ENCODE measurements around the gene PROC. TPM values are rescaled to one million over a fixed set of nuclear protein-coding genes. Genes with fewer than 3 reads are reported as not detected.

The PROC gene
- total RNA-seq, 1 experiment from 2014 or later: 6.4 TPM

DNA sequence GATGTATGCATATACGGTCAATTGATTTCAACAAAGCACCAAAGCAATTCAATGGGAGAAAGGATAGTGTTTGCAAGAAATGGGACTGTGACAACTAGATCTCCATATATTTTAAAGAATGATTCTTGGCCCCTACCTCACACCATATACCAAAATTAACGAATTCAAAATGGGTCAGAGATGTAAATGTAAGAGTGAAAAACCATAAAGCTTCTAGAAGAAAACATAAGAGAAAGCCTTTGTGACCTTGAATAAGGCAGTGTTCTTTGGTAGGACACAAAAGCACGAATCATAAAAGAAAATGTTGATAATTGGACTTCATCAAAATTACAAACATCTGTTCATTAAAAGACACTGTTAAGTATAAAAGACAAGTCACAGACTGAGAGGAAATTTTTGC lies 5.0 kb upstream of the PROC start:
- H3K27ac Mint-ChIP-seq (ENCODE audit: unreplicated experiment): no peak overlapping the region
- ChIA-PET POLR2A (no interaction called here), CTCF (no interaction called here)
- TF ChIP-seq, protein P1, sequence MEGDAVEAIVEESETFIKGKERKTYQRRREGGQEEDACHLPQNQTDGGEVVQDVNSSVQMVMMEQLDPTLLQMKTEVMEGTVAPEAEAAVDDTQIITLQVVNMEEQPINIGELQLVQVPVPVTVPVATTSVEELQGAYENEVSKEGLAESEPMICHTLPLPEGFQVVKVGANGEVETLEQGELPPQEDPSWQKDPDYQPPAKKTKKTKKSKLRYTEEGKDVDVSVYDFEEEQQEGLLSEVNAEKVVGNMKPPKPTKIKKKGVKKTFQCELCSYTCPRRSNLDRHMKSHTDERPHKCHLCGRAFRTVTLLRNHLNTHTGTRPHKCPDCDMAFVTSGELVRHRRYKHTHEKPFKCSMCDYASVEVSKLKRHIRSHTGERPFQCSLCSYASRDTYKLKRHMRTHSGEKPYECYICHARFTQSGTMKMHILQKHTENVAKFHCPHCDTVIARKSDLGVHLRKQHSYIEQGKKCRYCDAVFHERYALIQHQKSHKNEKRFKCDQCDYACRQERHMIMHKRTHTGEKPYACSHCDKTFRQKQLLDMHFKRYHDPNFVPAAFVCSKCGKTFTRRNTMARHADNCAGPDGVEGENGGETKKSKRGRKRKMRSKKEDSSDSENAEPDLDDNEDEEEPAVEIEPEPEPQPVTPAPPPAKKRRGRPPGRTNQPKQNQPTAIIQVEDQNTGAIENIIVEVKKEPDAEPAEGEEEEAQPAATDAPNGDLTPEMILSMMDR (IDR thresholded peaks at IDR 0.05; ENCODE audit: insufficient read depth in 1 of 2, low read depth in 1 of 2, low read length in 1 of 2, severe bottlenecking in 1 of 2, unreplicated experiment in 1 of 2): no peak
- intact Hi-C loops (cut with micrococcal nuclease; ENCODE audit: unreplicated experiment): no loop called here
- no peak overlapping the region for H3K4me3 Mint-ChIP-seq (ENCODE audit: unreplicated experiment)
- no peaks in the 10 kb centered on the region for H3K27me3 Mint-ChIP-seq (ENCODE audit: insufficient read depth, unreplicated experiment)
- no TSS peak for BruUV-seq (replicated peaks)
- peaks cover 47% of the 10 kb centered on the region for H3K4me1 Mint-ChIP-seq (ENCODE audit: low read depth, unreplicated experiment)
- DNase-seq: no peak
- H3K9me3 ChIP-seq: peaks cover 11% of the 10 kb centered on the region
- peaks cover 42% of the 10 kb centered on the region for H3K4me1 ChIP-seq
- H3K36me3 Mint-ChIP-seq (ENCODE audit: insufficient read depth, unreplicated experiment): peaks cover 6% of the 10 kb centered on the region
- peaks cover 11% of the 10 kb centered on the region for H3K9me3 Mint-ChIP-seq (ENCODE audit: unreplicated experiment)
- H3K36me3 ChIP-seq (ENCODE audit: control insufficient read depth, insufficient read depth, low read length): no peaks in the 10 kb centered on the region; the same call in 1 of the 2 replicates
- no peak overlapping the region for H3K4me3 ChIP-seq (ENCODE audit: low read depth, low read length)
- H3K27me3 ChIP-seq (replicated peaks; ENCODE audit: control insufficient read depth, insufficient read depth, low read length): no peaks in the 10 kb centered on the region

DNA sequence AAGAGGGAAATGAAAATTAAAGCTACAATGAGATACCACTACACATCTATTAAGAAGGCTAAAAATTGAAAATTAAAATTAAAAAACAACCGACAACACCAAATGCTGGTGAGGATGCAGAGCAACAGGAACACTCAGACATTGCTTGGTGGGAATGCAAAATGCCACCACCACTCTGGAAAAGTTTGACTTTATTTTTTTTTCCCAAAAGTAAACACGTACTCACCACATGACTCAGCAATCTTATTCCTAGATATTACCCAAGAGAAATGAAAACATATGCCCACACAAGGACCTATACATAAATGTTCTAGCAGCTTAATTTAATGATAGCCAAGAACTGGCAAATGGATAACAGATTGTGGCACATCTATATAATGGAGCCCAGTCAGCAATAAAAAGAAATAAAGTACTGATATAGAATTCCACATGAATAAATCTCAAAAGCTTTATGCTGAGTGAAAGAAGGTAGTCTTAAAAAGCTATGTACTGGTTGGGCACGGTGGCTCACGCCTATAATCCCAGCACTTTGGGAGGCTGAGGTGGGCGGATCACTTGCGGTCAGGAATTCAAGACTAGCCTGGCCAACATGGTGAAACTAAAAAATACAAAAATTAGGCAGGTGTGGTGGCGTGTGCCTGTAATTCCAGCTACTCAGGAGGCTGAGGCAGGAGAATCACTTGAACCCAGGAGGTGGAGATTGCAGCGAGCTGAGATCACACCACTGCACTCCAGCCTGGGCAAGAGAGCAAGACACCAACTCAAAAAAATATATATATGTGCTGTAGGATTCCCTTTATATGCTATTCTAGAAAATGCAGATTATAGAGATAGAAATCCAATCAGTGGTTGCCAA lies 4.2 kb upstream of the PROC start:
- Histone ChIP-seq H3K36me3 (ENCODE audit: control insufficient read depth, insufficient read depth, low read length) (no peaks in the 10 kb centered on the region; the same call in 1 of the 2 replicates), H3K27me3 (replicated peaks; ENCODE audit: control insufficient read depth, insufficient read depth, low read length) (no peaks in the 10 kb centered on the region), H3K9me3 (peaks cover 11% of the 10 kb centered on the region), H3K4me1 (peaks cover 42% of the 10 kb centered on the region), H3K4me3 (ENCODE audit: low read depth, low read length) (no peak overlapping the region)
- POLR2A ChIA-PET: no interaction called here
- no TSS peak for BruUV-seq (replicated peaks)
- intact Hi-C loops (cut with micrococcal nuclease; ENCODE audit: unreplicated experiment): no loop called here
- Mint-ChIP-seq H3K4me3 (ENCODE audit: unreplicated experiment) (no peak overlapping the region), H3K27ac (ENCODE audit: unreplicated experiment) (no peak overlapping the region), H3K4me1 (ENCODE audit: low read depth, unreplicated experiment) (peaks cover 47% of the 10 kb centered on the region), H3K9me3 (ENCODE audit: unreplicated experiment) (peaks cover 11% of the 10 kb centered on the region), H3K27me3 (ENCODE audit: insufficient read depth, unreplicated experiment) (no peaks in the 10 kb centered on the region), H3K36me3 (ENCODE audit: insufficient read depth, unreplicated experiment) (peaks cover 6% of the 10 kb centered on the region)
- DNase-seq: no peak
- TF ChIP-seq, protein P1 (IDR thresholded peaks at IDR 0.05; ENCODE audit: insufficient read depth in 1 of 2, low read depth in 1 of 2, low read length in 1 of 2, severe bottlenecking in 1 of 2, unreplicated experiment in 1 of 2): no peak
- CTCF ChIA-PET: interaction anchor here (1.8 kb wide), 1 partner anchor 65 kb away, joined by 4 read pairs; no protein-coding TSS in a partner anchor

DNA sequence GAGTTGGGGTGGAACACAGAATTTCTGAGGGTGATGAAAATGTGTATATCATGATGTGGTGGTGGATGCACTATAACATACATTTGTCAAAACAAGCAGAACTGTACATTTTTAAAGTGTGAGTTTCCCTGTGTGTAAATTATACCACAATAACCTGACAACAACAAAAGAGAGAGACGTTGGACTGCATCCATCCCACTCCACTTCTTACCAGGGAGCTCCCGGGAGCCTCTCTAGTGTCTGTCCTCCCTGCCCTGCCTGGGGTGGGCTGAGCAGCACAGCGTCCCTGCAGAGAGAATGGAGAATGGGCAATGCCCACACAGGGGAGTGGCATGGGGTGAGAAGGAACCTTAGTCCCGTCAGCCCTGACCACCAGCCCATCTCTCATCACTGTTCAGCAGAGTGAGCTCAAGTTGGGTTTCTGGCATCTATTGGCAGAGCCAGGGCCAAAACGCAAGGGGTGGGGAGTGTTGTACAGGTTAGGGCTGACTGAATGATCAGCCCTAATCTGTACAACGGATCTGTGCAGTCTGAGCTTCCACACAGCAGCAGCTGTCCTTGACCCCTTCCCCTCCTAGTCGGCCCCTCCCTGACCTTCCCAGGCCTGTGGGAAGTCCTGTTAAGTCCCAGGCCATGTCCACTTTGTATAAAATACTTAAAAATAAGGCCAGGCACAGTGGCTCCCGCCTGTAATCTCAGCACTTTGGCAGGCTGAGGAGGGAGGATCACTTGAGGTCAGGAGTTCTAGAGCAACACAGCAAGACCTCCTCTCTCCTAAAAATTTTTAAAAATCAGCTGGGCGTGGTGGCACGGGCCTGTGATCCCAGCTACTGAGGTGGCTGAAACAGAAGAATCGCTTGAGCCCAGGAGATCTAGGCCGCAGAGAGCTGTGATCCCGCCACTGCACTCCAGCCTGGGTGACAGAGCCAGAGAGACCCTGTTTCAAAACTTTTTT lies 3.3 kb upstream of the PROC start:
- TF ChIP-seq, protein P1 (IDR thresholded peaks at IDR 0.05; ENCODE audit: insufficient read depth in 1 of 2, low read depth in 1 of 2, low read length in 1 of 2, severe bottlenecking in 1 of 2, unreplicated experiment in 1 of 2): no peak
- ChIA-PET POLR2A (no interaction called here), CTCF (interaction anchor here (0.6 to 2.2 kb wide), 11 partner anchors 8 to 528 kb away, joined by 3 to 9 read pairs (median 4); no protein-coding TSS in a partner anchor)
- H3K27me3 ChIP-seq (replicated peaks; ENCODE audit: control insufficient read depth, insufficient read depth, low read length): no peaks in the 10 kb centered on the region
- no peak overlapping the region for H3K27ac Mint-ChIP-seq (ENCODE audit: unreplicated experiment)
- peaks cover 11% of the 10 kb centered on the region for H3K9me3 ChIP-seq
- H3K36me3 ChIP-seq (ENCODE audit: control insufficient read depth, insufficient read depth, low read length): no peaks in the 10 kb centered on the region; the same call in 1 of the 2 replicates
- peaks cover 41% of the 10 kb centered on the region for H3K4me1 ChIP-seq
- peaks cover 44% of the 10 kb centered on the region for H3K4me1 Mint-ChIP-seq (ENCODE audit: low read depth, unreplicated experiment)
- peaks cover 6% of the 10 kb centered on the region for H3K36me3 Mint-ChIP-seq (ENCODE audit: insufficient read depth, unreplicated experiment)
- no peak for DNase-seq
- no TSS peak for BruUV-seq (replicated peaks)
- intact Hi-C loops (cut with micrococcal nuclease; ENCODE audit: unreplicated experiment): no loop called here
- no peaks in the 10 kb centered on the region for H3K27me3 Mint-ChIP-seq (ENCODE audit: insufficient read depth, unreplicated experiment)
- H3K4me3 Mint-ChIP-seq (ENCODE audit: unreplicated experiment): no peak overlapping the region
- H3K9me3 Mint-ChIP-seq (ENCODE audit: unreplicated experiment): peaks cover 11% of the 10 kb centered on the region
- H3K4me3 ChIP-seq (ENCODE audit: low read depth, low read length): no peak overlapping the region

Measured in Caco-2 (cell line).